DOHH2 (cell line): Measurements from ENCODE around the gene ATE1.

ENCODE experiments used
- H3F3A ChIP-seq: fragments of 200-600 bp; sonication (generic), shearing (Covaris generic); 2 replicates; pipeline ENCODE4 v1.6.0; 2016; ENCODE audit warnings: antibody characterized with exemption, mild to moderate bottlenecking; ENCODE audit not compliant: control insufficient read depth, insufficient read depth
- H3K27ac ChIP-seq: fragments of 200-600 bp; sonication (generic); 2 replicates; pipeline ENCODE4 v1.5.1; 2014; ENCODE audit warnings: low read depth, mild to moderate bottlenecking, low read length, moderate library complexity
- H3K27me3 ChIP-seq: fragments of 200-600 bp; sonication (generic); 2 replicates; pipeline ENCODE4 v1.6.1; 2014; ENCODE audit warnings: mild to moderate bottlenecking, low read length, mixed read lengths; ENCODE audit not compliant: control insufficient read depth
- H3K36me3 ChIP-seq: fragments of 200-600 bp; sonication (generic); 2 replicates; pipeline ENCODE4 v1.6.1; 2014; ENCODE audit warnings: mild to moderate bottlenecking, low read length, moderate library complexity, mixed read lengths; ENCODE audit not compliant: control insufficient read depth
- H3K4me1 ChIP-seq: fragments of 200-600 bp; sonication (generic); 2 replicates; pipeline ENCODE4 v1.6.1; 2014; ENCODE audit warnings: mild to moderate bottlenecking, low read length, mixed read lengths; ENCODE audit not compliant: control insufficient read depth
- H3K4me2 ChIP-seq: fragments of 200-600 bp; sonication (generic); 2 replicates; pipeline ENCODE4 v1.6.0; 2014; ENCODE audit warnings: mild to moderate bottlenecking, low read length, moderate library complexity
- H3K4me3 ChIP-seq: fragments of 200-600 bp; sonication (generic); 2 replicates; pipeline ENCODE4 v1.5.1; 2014; ENCODE audit warnings: mild to moderate bottlenecking, low read length, mixed read lengths
- H3K79me2 ChIP-seq: fragments of 200-600 bp; sonication (generic); 2 replicates; pipeline ENCODE4 v1.6.1; 2014; ENCODE audit warnings: mild to moderate bottlenecking, low read length, mixed read lengths; ENCODE audit not compliant: control insufficient read depth
- H3K9me2 ChIP-seq: fragments of 200-600 bp; sonication (generic); replicated peaks from 2 replicates; pipeline ENCODE4 v1.6.1; 2014; ENCODE audit warnings: mild to moderate bottlenecking, low read length, mixed read lengths; ENCODE audit not compliant: control insufficient read depth
- H3K9me3 ChIP-seq: fragments of 200-600 bp; sonication (generic); 2 replicates; pipeline ENCODE4 v1.6.1; 2014; ENCODE audit warnings: antibody characterized with exemption, low read length, mixed read lengths; ENCODE audit not compliant: control insufficient read depth, insufficient read depth
- H4K20me1 ChIP-seq: fragments of 200-600 bp; sonication (generic); 2 replicates; pipeline ENCODE4 v1.6.0; 2014; ENCODE audit warnings: low read depth, mild to moderate bottlenecking, antibody characterized with exemption, low read length, moderate library complexity; ENCODE audit not compliant: control insufficient read depth, insufficient read depth
- CTCF ChIP-seq: fragments of 200-600 bp; sonication (generic); IDR thresholded peaks from one replicate; pipeline ENCODE4 v1.5.1; 2014; ENCODE audit warnings: antibody characterized with exemption, mild to moderate bottlenecking, low read depth, low read length; ENCODE audit not compliant: poor library complexity, severe bottlenecking
- EZH2phosphoT487 ChIP-seq: fragments of 200-600 bp; sonication (generic); IDR thresholded peaks from 2 replicates; pipeline ENCODE4 v1.6.1; 2017; ENCODE audit warnings: borderline replicate concordance, mild to moderate bottlenecking, antibody characterized with exemption, low read length, moderate library complexity, mixed read lengths

The ATE1 gene

GRCh38 chr10:121947343-121948330, 19.8 kb upstream of the ATE1 start:
- Histone ChIP-seq H3K36me3 (no peaks in the 10 kb centered on the region), H3K4me3 (no peak overlapping the region), H3K9me3 (no peaks in the 10 kb centered on the region), H4K20me1 (no peaks in the 10 kb centered on the region), H3K4me2 (no peak overlapping the region), H3K9me2 (no peaks in the 10 kb centered on the region), H3K27ac (no peak overlapping the region), H3K4me1 (no peaks in the 10 kb centered on the region), H3F3A (peaks cover 5% of the 10 kb centered on the region; the same call in 1 of the 2 replicates), H3K27me3 (no peaks in the 10 kb centered on the region), H3K79me2 (no peaks in the 10 kb centered on the region)
- TF ChIP-seq EZH2phosphoT487 (no peak), CTCF (no peak)

- Histone ChIP-seq H3K27ac (no peak overlapping the region), H3K36me3 (no peaks in the 10 kb centered on the region), H4K20me1 (no peaks in the 10 kb centered on the region), H3F3A (0 out of 2 replicates have a peak, but pooled peaks cover 3% of the 10 kb centered on the region), H3K79me2 (no peaks in the 10 kb centered on the region), H3K9me3 (no peaks in the 10 kb centered on the region), H3K4me3 (no peak overlapping the region), H3K4me1 (no peaks in the 10 kb centered on the region), H3K9me2 (no peaks in the 10 kb centered on the region), H3K4me2 (no peak overlapping the region), H3K27me3 (no peaks in the 10 kb centered on the region)
- TF ChIP-seq CTCF (no peak), EZH2phosphoT487 (no peak)
These were observed 15.1 kb upstream of the ATE1 start for GRCh38 chr10:121942749-121943416.

- no peak overlapping the region for H3K4me2 ChIP-seq
- no peaks in the 10 kb centered on the region for H3K36me3 ChIP-seq
- no peak for TF ChIP-seq CTCF
- TF ChIP-seq EZH2phosphoT487, result no peak
- no peaks in the 10 kb centered on the region for H3K9me2 ChIP-seq
- no peak overlapping the region for H3K27ac ChIP-seq
- 0 out of 2 replicates have a peak, but pooled peaks cover 3% of the 10 kb centered on the region for H3F3A ChIP-seq
- no peaks in the 10 kb centered on the region for H3K9me3 ChIP-seq
- no peak overlapping the region for H3K4me3 ChIP-seq
- no peaks in the 10 kb centered on the region for H3K4me1 ChIP-seq
- no peaks in the 10 kb centered on the region for H4K20me1 ChIP-seq
- H3K79me2 ChIP-seq, result no peaks in the 10 kb centered on the region
- H3K27me3 ChIP-seq, result no peaks in the 10 kb centered on the region
These were observed 13.7 kb upstream of the ATE1 start for GRCh38 chr10:121941532-121941931.
